Spleen (tissue), 7 donors: Measurements from ENCODE around the gene GNA14.

Source experiments
- POLR2A ChIP-seq, 3 donors: fragments of 450-650 bp; IDR thresholded peaks; one replicate each; pipeline ENCODE4 v1.5.1; 2017; ENCODE audit warnings: antibody characterized with exemption in 3 of 3, mild to moderate bottlenecking in 1 of 3
- POLR2AphosphoS5 ChIP-seq, 3 donors: sonication (generic); formaldehyde crosslinking; IDR thresholded peaks; one replicate each; pipeline ENCODE4 v1.5.1; 2017; ENCODE audit warnings: antibody characterized with exemption in 3 of 3
- TF ChIP-seq, protein P1 (sequence below), 11 experiments: fragments of 200-600 bp in 7 of 11; fragments of 450-650 bp in 4 of 11; sonication (generic) in 4 of 11; IDR thresholded peaks in 8 of 11; conservative IDR thresholded peaks in 3 of 11; 1 replicate in 7 of 11; 2 replicates in 4 of 11; pipeline versions ENCODE4 v1.4.0 to v1.8.0; 2016 to 2021; ENCODE audit warnings: antibody characterized with exemption in 11 of 11, inconsistent platforms in 4 of 11, mild to moderate bottlenecking in 1 of 11
- donor health status: DM: no; HTN: no; CAD: no; lungs with moderate emphysema.
- donor health status: DM: no; HTN: no; CAD: no.
- donor health status: DM: no; HTN: no; CAD: no.

DNA sequence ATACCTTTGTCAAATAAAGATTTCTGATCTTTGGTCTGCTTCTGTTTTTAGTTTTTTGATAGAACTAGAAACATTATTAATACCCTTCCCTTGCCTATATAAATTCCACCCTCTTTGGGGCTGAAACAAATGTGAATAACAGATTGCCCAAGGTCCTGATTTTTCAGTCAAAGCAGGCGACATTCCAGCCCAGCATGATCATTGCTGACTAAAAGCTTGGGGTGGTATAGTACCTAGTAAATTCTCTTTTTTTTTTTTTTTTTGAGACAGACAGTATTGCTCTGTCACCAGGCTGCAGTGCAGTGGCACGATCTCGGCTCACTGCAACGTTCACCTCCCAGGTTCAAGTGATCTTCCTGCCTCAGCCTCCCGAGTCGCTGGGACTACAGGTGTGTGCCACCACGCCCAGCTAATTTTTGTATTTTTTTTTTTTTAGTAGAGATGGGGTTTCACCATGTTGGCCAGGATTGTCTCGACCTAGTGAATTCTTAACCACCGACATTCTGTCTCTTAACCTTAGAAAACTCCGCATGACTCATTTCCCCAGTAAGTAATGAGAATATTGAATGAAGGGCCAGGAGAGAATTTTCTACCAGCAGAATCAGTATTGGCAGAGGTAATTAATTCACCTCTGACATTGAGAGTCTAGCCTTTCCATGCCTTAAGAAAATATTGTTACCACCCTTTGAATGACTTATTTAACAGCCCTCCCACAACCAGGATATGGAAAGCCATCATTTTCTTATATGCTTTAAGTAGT, 226.4 kb downstream of the GNA14 start:
- TF ChIP-seq, protein P1, sequence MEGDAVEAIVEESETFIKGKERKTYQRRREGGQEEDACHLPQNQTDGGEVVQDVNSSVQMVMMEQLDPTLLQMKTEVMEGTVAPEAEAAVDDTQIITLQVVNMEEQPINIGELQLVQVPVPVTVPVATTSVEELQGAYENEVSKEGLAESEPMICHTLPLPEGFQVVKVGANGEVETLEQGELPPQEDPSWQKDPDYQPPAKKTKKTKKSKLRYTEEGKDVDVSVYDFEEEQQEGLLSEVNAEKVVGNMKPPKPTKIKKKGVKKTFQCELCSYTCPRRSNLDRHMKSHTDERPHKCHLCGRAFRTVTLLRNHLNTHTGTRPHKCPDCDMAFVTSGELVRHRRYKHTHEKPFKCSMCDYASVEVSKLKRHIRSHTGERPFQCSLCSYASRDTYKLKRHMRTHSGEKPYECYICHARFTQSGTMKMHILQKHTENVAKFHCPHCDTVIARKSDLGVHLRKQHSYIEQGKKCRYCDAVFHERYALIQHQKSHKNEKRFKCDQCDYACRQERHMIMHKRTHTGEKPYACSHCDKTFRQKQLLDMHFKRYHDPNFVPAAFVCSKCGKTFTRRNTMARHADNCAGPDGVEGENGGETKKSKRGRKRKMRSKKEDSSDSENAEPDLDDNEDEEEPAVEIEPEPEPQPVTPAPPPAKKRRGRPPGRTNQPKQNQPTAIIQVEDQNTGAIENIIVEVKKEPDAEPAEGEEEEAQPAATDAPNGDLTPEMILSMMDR (IDR thresholded peaks at IDR 0.05 in 8 of 11, conservative IDR thresholded peaks at IDR 0.05 in 3 of 11), result no peak
- no peak for TF ChIP-seq POLR2AphosphoS5 (IDR thresholded peaks at IDR 0.05)
- TF ChIP-seq POLR2A (IDR thresholded peaks at IDR 0.05), result no peak
